ENCODE results near the gene P3H3.

Gene P3H3

DNA sequence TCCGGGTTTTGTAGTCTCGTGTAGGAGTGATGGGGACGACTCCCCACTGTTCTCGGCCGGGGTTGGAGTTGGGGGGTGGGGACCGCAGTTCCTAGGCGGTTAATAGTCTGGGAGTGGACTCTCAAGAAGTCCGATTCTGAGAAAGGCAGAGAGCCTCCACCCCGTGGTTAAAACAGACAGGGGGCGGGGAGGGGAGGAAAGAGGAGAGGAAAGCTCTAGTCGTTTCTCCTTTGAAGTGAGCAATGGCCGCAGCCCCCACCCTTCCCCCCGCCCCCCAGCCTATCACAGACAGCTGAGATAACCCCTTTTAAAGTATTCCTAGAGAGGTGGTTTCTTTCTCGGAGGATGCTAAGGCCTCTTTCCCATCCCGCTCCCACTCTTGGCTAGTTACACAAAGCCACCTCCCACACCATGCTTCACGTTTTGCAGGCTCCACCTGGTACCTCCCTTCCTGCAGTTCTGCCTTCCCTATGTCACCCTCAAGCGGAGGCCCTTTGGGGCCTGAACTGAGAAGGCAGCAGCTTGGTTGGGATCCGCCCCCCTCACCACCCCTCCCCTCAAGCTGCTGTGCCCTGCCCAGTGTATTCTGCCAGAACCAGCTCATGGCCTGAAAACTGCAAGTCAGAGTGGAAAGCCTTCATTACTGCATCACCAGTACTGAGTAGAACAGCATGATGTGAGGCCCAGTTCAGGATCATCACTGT lies 24.6 kb downstream of the P3H3 start:
- peaks cover 17% of the 10 kb centered on the region for H3K36me3 ChIP-seq (replicated peaks)
- peak overlapping the region; percentile 94 for H3K4me3 ChIP-seq (ENCODE audit: low read depth, low read length)
- TF ChIP-seq, protein P1, sequence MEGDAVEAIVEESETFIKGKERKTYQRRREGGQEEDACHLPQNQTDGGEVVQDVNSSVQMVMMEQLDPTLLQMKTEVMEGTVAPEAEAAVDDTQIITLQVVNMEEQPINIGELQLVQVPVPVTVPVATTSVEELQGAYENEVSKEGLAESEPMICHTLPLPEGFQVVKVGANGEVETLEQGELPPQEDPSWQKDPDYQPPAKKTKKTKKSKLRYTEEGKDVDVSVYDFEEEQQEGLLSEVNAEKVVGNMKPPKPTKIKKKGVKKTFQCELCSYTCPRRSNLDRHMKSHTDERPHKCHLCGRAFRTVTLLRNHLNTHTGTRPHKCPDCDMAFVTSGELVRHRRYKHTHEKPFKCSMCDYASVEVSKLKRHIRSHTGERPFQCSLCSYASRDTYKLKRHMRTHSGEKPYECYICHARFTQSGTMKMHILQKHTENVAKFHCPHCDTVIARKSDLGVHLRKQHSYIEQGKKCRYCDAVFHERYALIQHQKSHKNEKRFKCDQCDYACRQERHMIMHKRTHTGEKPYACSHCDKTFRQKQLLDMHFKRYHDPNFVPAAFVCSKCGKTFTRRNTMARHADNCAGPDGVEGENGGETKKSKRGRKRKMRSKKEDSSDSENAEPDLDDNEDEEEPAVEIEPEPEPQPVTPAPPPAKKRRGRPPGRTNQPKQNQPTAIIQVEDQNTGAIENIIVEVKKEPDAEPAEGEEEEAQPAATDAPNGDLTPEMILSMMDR (IDR thresholded peaks at IDR 0.05; ENCODE audit: low read depth, low read length, missing control alignments) = no peak
- H3K27ac ChIP-seq = peak overlapping the region; percentile 51
- in situ Hi-C loops (cut with HindIII; ENCODE audit: low pct_ligation_motif_present, low sequenced_read_pairs) = no loop called here
- peak; percentile 44 for DNase-seq
- no peaks in the 10 kb centered on the region for H3K27me3 ChIP-seq (replicated peaks)

DNA sequence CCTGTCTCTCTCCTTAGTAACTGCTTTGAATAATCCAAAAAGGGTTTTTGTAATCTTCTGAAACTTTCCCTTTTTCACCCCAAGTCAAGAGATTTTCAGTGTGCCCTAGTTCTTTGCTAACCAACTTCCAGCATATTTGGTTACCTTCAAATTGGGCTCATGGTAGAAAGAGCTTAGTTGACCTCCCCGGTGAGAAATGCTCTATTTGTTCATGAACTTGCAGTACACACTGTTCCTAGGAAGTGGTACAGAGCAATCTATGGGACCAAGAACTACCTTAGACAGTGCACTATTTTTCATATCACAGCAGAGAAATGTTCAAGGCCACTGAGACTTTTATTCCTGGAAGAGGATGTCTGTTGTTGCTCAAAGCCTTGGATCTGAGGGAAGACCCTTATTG lies 25.4 kb downstream of the P3H3 start:
- Histone ChIP-seq H3K4me3 (ENCODE audit: low read depth, low read length) (no peak overlapping the region), H3K36me3 (replicated peaks) (peaks cover 22% of the 10 kb centered on the region), H3K27me3 (replicated peaks) (no peaks in the 10 kb centered on the region), H3K27ac (peak overlapping the region; percentile 51)
- TF ChIP-seq, protein P1 (IDR thresholded peaks at IDR 0.05; ENCODE audit: low read depth, low read length, missing control alignments) = no peak
- no peak for DNase-seq
- in situ Hi-C loops (cut with HindIII; ENCODE audit: low pct_ligation_motif_present, low sequenced_read_pairs) = no loop called here

DNA sequence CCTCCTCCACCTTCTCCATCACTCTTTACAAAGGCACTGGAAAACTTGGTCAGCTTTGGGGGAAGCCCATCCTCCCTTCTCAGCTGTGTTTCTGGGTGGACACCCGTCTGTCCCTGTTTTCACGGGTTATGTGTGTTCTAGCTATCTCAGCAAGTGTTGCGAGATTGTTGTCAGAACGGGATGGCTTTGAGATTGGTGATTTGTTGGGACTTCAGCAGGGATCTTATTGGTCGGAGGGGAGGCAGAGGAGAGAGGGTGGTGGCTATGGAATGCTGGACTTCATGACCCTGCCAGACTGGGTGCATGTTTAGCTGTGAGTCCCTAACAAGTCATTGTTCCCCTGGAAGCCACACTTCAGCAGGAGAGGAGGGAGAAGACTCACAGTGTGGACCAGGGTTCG lies 25.8 kb downstream of the P3H3 start:
- Histone ChIP-seq H3K4me3 (ENCODE audit: low read depth, low read length) (no peak overlapping the region), H3K27me3 (replicated peaks) (no peaks in the 10 kb centered on the region), H3K36me3 (replicated peaks) (peaks cover 25% of the 10 kb centered on the region), H3K27ac (no peak overlapping the region)
- no peak for DNase-seq
- in situ Hi-C loops (cut with HindIII; ENCODE audit: low pct_ligation_motif_present, low sequenced_read_pairs) = no loop called here
- TF ChIP-seq, protein P1 (IDR thresholded peaks at IDR 0.05; ENCODE audit: low read depth, low read length, missing control alignments) = no peak

DNA sequence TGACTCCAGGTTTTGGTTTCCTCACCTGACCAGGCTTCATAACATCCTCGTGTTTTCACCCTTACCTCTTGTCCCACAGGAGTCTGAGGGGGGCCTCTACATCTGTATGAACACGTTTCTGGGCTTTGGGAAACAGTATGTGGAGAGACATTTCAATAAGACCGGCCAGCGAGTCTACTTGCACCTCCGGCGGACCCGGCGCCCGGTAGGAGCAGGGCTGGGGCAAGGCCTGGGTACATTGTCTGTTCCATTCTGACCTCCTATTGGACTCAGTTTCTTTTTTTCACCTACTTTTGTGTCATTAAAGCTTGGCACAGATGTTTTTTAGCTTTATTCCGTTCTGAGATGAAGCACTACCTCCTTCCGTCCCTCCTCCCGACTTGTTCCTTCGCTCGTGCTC lies 27.1 kb downstream of the P3H3 start:
- in situ Hi-C loops (cut with HindIII; ENCODE audit: low pct_ligation_motif_present, low sequenced_read_pairs) = no loop called here
- Histone ChIP-seq H3K4me3 (ENCODE audit: low read depth, low read length) (no peak overlapping the region), H3K36me3 (replicated peaks) (peaks cover 38% of the 10 kb centered on the region), H3K27ac (no peak overlapping the region), H3K27me3 (replicated peaks) (no peaks in the 10 kb centered on the region)
- TF ChIP-seq, protein P1 (IDR thresholded peaks at IDR 0.05; ENCODE audit: low read depth, low read length, missing control alignments) = no peak
- no peak for DNase-seq

DNA sequence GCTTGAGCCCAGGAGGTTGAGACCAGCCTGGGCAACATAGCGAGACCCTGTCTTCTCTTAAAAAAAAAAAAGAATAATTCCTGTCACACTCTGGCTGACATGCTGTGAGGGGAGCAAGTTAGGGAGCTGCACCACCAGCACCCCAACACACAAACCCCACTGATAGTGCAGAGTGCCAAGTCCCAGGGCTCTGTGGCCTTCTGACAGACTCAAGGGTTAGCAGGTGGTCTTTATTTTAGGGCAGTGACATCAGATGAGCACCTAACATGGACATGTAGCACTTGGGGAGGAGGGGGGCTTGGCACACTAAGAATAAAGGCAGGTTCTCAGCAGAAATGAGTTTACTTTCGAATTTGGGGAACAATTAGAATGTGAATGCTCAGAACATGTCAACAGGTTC lies 30.6 kb downstream of the P3H3 start:
- no peak overlapping the region for H3K4me3 ChIP-seq (ENCODE audit: low read depth, low read length)
- H3K27ac ChIP-seq = no peak overlapping the region
- no peaks in the 10 kb centered on the region for H3K27me3 ChIP-seq (replicated peaks)
- no peak for DNase-seq
- TF ChIP-seq, protein P1 (IDR thresholded peaks at IDR 0.05; ENCODE audit: low read depth, low read length, missing control alignments) = no peak
- peaks cover 68% of the 10 kb centered on the region for H3K36me3 ChIP-seq (replicated peaks)
- in situ Hi-C loops (cut with HindIII; ENCODE audit: low pct_ligation_motif_present, low sequenced_read_pairs) = no loop called here

DNA sequence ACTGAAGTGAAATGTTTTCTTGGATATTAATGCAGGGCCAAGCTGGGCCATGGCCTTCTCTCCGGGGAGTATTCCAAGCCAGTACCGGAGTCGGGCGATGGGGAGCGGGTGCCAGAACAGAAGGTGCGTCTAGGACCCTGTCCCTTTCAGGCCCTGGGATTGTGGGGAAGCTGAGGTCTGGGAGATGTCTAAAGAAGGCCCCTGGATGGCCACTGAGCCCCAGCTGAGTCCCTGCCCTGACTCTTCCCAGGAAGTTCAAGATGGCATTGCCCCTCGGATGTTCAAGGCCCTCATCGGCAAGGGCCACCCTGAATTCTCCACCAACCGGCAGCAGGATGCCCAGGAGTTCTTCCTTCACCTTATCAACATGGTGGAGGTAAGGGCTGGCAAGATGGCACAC lies 31.9 kb downstream of the P3H3 start:
- no peak for DNase-seq
- no peak overlapping the region for H3K4me3 ChIP-seq (ENCODE audit: low read depth, low read length)
- H3K27me3 ChIP-seq (replicated peaks) = no peaks in the 10 kb centered on the region
- peaks cover 77% of the 10 kb centered on the region for H3K36me3 ChIP-seq (replicated peaks)
- in situ Hi-C loops (cut with HindIII; ENCODE audit: low pct_ligation_motif_present, low sequenced_read_pairs) = no loop called here
- no peak overlapping the region for H3K27ac ChIP-seq
- TF ChIP-seq, protein P1 (IDR thresholded peaks at IDR 0.05; ENCODE audit: low read depth, low read length, missing control alignments) = no peak

All from brain microvascular endothelial cell (primary cell).